SK-N-MC (cell line): ENCODE measurements around the gene NOXO1.
A peak's percentile ranks its signal among the peaks of the same experiment; 100 is the strongest.
"Not testable (repeated sequence)": the region's sequence is repeated elsewhere in the genome, so short reads cannot be mapped to it uniquely, and the experiment has no call there.

Experiments used
- DNase-seq: peaks from one replicate; pipeline ENCODE4 v3.0.0-alpha.2; 2011; ENCODE audit warnings: low read depth, low spot score
- H3K27ac ChIP-seq: fragments of 200-600 bp; sonication (generic); 2 replicates; pipeline ENCODE4 v1.5.1; 2016; ENCODE audit warnings: mixed run types
- H3K36me3 ChIP-seq: fragments of 200-600 bp; sonication (generic); 2 replicates; pipeline ENCODE4 v1.6.1; 2017; ENCODE audit warnings: antibody characterized with exemption, low read length, mixed read lengths; ENCODE audit not compliant: insufficient read depth
- H3K4me3 ChIP-seq: fragments of 200-600 bp; sonication (generic); 2 replicates; pipeline ENCODE4 v1.5.1; 2016
- H3K9ac ChIP-seq: fragments of 200-600 bp; sonication (generic); 2 replicates; pipeline ENCODE4 v1.8.0; 2017; ENCODE audit warnings: mixed run types, mixed read lengths; ENCODE audit not compliant: insufficient read length
- H3K9me3 ChIP-seq: fragments of 200-600 bp; sonication (generic); 2 replicates; pipeline ENCODE4 v1.6.1; 2017; ENCODE audit warnings: low read depth, mild to moderate bottlenecking, antibody characterized with exemption, low read length, moderate library complexity, mixed read lengths
- EZH2 ChIP-seq: fragments of 200-600 bp; sonication (generic); IDR thresholded peaks from one replicate; pipeline ENCODE4 v1.6.1; 2017; ENCODE audit warnings: antibody characterized with exemption
- FOXP2 ChIP-seq: optimal IDR thresholded peaks from 2 replicates; pipeline ENCODE3; 2011; ENCODE audit warnings: mild to moderate bottlenecking, moderate library complexity; ENCODE audit not compliant: insufficient read depth; ENCODE audit errors: extremely low read length, control extremely low read depth
- POLR2AphosphoS5 ChIP-seq: IDR thresholded peaks from 2 replicates; pipeline ENCODE4 v1.6.1; 2012; ENCODE audit warnings: mild to moderate bottlenecking, low read depth, low read length, borderline replicate concordance

Gene NOXO1

GRCh38 chr16:2015947-2016208, 34.6 kb upstream of the NOXO1 start:
- no peak overlapping the region for H3K4me3 ChIP-seq
- no peak overlapping the region for H3K9ac ChIP-seq
- no peak for DNase-seq
- no peaks in the 10 kb centered on the region for H3K9me3 ChIP-seq
- TF ChIP-seq EZH2 (no peak), FOXP2 (no peak), POLR2AphosphoS5 (no peak)
- H3K36me3 ChIP-seq, result no peaks in the 10 kb centered on the region
- H3K27ac ChIP-seq, result no peak overlapping the region

- Histone ChIP-seq H3K9me3 (no peaks in the 10 kb centered on the region), H3K27ac (no peak overlapping the region), H3K36me3 (no peaks in the 10 kb centered on the region), H3K9ac (no peak overlapping the region), H3K4me3 (no peak overlapping the region)
- no peak for DNase-seq
- TF ChIP-seq FOXP2, result no peak
- TF ChIP-seq EZH2, result no peak
- no peak for TF ChIP-seq POLR2AphosphoS5
Measured at GRCh38 chr16:2015117-2015946, 34.1 kb upstream of the NOXO1 start.

GRCh38 chr16:2013527-2013926, 32.3 kb upstream of the NOXO1 start:
- H3K27ac ChIP-seq, result no peak overlapping the region
- H3K9me3 ChIP-seq, result no peaks in the 10 kb centered on the region
- H3K9ac ChIP-seq, result no peak overlapping the region
- DNase-seq, result no peak
- TF ChIP-seq EZH2, result no peak
- TF ChIP-seq FOXP2, result no peak
- TF ChIP-seq POLR2AphosphoS5, result no peak
- no peak overlapping the region for H3K4me3 ChIP-seq
- H3K36me3 ChIP-seq, result no peaks in the 10 kb centered on the region

GRCh38 chr16:2011726-2012125, 30.5 kb upstream of the NOXO1 start:
- H3K4me3 ChIP-seq, H3K9me3 ChIP-seq, DNase-seq, H3K9ac ChIP-seq, H3K36me3 ChIP-seq, H3K27ac ChIP-seq: not testable (repeated sequence)

GRCh38 chr16:2009791-2010510, 28.7 kb upstream of the NOXO1 start, which contains the start of gene ZNF598:
ZNF598 (minus strand) TSS chr16:2009821.
- Histone ChIP-seq H3K27ac (peak within 1 kb of the TSS; percentile 85), H3K36me3 (peaks cover 9% of the 10 kb centered on the region; the same call in 1 of the 2 replicates), H3K4me3 (peak within 1 kb of the TSS; percentile 96), H3K9ac (peak within 1 kb of the TSS; percentile 98), H3K9me3 (no peaks in the 10 kb centered on the region)
- no peak for DNase-seq
- no peak for TF ChIP-seq EZH2
- TF ChIP-seq POLR2AphosphoS5, result peak; percentile 89
- no peak for TF ChIP-seq FOXP2

- Histone ChIP-seq H3K27ac (peak overlapping the region; percentile 54), H3K36me3 (peaks cover 9% of the 10 kb centered on the region; the same call in 1 of the 2 replicates), H3K4me3 (peak overlapping the region; percentile 96), H3K9me3 (no peaks in the 10 kb centered on the region), H3K9ac (peak overlapping the region; percentile 98)
- no peak for DNase-seq
- TF ChIP-seq FOXP2 (no peak), POLR2AphosphoS5 (no peak), EZH2 (no peak)
Measured at GRCh38 chr16:2009164-2009711, 28.0 kb upstream of the NOXO1 start.

GRCh38 chr16:2008631-2009163, 27.4 kb upstream of the NOXO1 start:
- peaks cover 9% of the 10 kb centered on the region; the same call in 1 of the 2 replicates for H3K36me3 ChIP-seq
- peak overlapping the region; percentile 54 for H3K27ac ChIP-seq
- peak overlapping the region; percentile 96 for H3K4me3 ChIP-seq
- no peak for DNase-seq
- peak overlapping the region; percentile 98 for H3K9ac ChIP-seq
- no peak for TF ChIP-seq POLR2AphosphoS5
- no peak for TF ChIP-seq FOXP2
- TF ChIP-seq EZH2, result no peak
- no peaks in the 10 kb centered on the region for H3K9me3 ChIP-seq

- peaks cover 14% of the 10 kb centered on the region; the same call in 1 of the 2 replicates for H3K36me3 ChIP-seq
- H3K9me3 ChIP-seq, result no peaks in the 10 kb centered on the region
Measured at GRCh38 chr16:2008009-2008526, 26.8 kb upstream of the NOXO1 start.

More at GRCh38 chr16:2008009-2008526, 26.8 kb upstream of the NOXO1 start:
- no peak for TF ChIP-seq POLR2AphosphoS5
- TF ChIP-seq FOXP2, result no peak
- no peak for TF ChIP-seq EZH2
- Histone ChIP-seq H3K27ac (peak overlapping the region; percentile 54; the same call in 1 of the 2 replicates), H3K4me3 (peak overlapping the region; percentile 96), H3K9ac (peak overlapping the region; percentile 98)
- no peak for DNase-seq
